ENCODE data around the gene TPTE2. TPM values are rescaled to one million over a fixed set of nuclear protein-coding genes. Genes with fewer than 3 reads are reported as not detected.

TPTE2 gene
- total and polyA plus RNA-seq, 9 of the 15 experiments (the other 6 are each of a cell fraction or from before 2014, with no cell fraction given): not detected

DNA sequence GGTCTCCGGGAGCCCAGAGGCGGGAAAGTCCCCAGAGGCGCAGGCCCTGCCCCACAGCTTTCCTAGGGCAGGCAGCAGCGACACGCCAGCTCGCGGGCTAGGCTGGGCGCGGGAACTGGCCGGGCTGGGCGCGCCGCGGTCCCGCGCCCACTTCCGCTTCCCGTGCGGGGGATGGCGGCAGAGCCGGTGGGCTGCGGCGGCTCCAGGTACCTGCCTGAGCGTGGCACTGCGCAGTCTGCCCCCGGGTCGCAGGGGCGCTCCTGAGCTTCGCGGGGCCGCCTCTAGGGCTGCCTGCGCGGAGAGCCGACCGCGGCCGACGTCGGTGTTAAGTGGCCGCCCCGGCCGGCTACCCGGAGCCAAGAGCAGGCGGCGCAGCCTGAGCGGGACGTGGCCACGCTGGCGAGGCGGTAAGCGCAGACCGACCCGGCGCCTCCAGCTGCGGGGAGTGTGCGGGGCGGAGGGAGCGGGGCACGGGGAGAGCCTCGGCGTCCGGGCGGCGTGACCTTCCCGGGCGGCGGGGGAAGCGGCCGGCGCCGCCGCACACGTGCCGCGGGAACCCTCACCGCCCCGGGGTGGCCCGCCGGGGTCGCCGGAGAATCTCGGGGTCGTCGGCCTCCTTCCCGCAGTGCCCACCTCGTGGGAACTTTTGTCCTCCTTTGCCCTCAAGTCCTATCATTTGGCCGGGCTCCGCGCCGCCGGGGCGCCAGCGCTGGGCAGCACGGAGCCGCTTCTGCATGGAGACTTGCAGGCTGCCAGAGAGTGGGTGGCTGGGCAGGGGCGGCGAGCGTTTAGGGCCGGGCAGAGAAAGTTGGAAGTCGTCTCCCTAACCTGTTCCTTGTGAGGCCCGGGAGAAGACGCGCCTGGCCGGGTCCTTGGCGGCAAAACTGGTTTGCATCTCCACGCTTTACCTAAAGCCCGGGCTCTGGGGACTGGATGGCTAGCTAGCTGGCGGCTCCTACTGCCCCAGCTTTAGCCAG lies 40.7 kb upstream of the TPTE2 start (continued):
- TF ChIP-seq CCNT2 (IDR thresholded peaks at IDR 0.05; ENCODE audit: borderline replicate concordance, extremely low read depth, insufficient read length, low read depth, low read length) (peak; percentile 33), MAFG (tag; conservative IDR thresholded peaks at IDR 0.05) (no peak), ZC3H8 (IDR thresholded peaks at IDR 0.05) (no peak), ZNF184 (CRISPR knock-in tag; IDR thresholded peaks at IDR 0.05) (no peak), MYC (IDR thresholded peaks at IDR 0.05; ENCODE audit: low read depth, low read length) (peak; percentile 12; the same call in 1 of the 2 replicates), MYC (CRISPR knock-in tag; IDR thresholded peaks at IDR 0.05; ENCODE audit: borderline replicate concordance, low read depth) (no peak), MTA1 (IDR thresholded peaks at IDR 0.05; ENCODE audit: borderline replicate concordance) (no peak), CBX8 (IDR thresholded peaks at IDR 0.05; ENCODE audit: borderline replicate concordance, extremely low read depth, low read depth, low read length, poor library complexity, severe bottlenecking) (no peak), L3MBTL2 (IDR thresholded peaks at IDR 0.05) (peak; percentile 71), CBX2 (IDR thresholded peaks at IDR 0.05; ENCODE audit: insufficient read depth, low read length, poor library complexity, severe bottlenecking) (no peak), SMAD1 (IDR thresholded peaks at IDR 0.05; ENCODE audit: low read depth, low read length, partially characterized antibody) (no peak), POLR2A (conservative IDR thresholded peaks at IDR 0.05) (0 out of 2 replicates have a peak, but pooled peaks have one; percentile 34), CREM (IDR thresholded peaks at IDR 0.05; ENCODE audit: low read depth) (no peak), NONO (IDR thresholded peaks at IDR 0.05; ENCODE audit: low read depth in 2 of 2, low read length in 1 of 2) (0 out of 4 replicates have a peak, but pooled peaks have one; percentile 21 to 24), RBFOX2 (IDR thresholded peaks at IDR 0.05; ENCODE audit: low read depth, low read length) (peak; percentile 85), PHF8 (IDR thresholded peaks at IDR 0.05; ENCODE audit: borderline replicate concordance, low read length) (peak; percentile 62; the same call in 1 of the 2 replicates), NCOA4 (IDR thresholded peaks at IDR 0.05; ENCODE audit: partially characterized antibody) (no peak), ZFP1 (CRISPR knock-in tag; IDR thresholded peaks at IDR 0.05) (no peak)
- TF ChIP-seq, protein P1, sequence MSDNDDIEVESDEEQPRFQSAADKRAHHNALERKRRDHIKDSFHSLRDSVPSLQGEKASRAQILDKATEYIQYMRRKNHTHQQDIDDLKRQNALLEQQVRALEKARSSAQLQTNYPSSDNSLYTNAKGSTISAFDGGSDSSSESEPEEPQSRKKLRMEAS (CRISPR knock-in tag; IDR thresholded peaks at IDR 0.05): no peak
- TF ChIP-seq, protein P2, sequence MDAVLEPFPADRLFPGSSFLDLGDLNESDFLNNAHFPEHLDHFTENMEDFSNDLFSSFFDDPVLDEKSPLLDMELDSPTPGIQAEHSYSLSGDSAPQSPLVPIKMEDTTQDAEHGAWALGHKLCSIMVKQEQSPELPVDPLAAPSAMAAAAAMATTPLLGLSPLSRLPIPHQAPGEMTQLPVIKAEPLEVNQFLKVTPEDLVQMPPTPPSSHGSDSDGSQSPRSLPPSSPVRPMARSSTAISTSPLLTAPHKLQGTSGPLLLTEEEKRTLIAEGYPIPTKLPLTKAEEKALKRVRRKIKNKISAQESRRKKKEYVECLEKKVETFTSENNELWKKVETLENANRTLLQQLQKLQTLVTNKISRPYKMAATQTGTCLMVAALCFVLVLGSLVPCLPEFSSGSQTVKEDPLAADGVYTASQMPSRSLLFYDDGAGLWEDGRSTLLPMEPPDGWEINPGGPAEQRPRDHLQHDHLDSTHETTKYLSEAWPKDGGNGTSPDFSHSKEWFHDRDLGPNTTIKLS (IDR thresholded peaks at IDR 0.05; ENCODE audit: borderline replicate concordance, low read depth): peak; percentile 51; the same call in 1 of the 2 replicates
- TF ChIP-seq, protein P3, sequence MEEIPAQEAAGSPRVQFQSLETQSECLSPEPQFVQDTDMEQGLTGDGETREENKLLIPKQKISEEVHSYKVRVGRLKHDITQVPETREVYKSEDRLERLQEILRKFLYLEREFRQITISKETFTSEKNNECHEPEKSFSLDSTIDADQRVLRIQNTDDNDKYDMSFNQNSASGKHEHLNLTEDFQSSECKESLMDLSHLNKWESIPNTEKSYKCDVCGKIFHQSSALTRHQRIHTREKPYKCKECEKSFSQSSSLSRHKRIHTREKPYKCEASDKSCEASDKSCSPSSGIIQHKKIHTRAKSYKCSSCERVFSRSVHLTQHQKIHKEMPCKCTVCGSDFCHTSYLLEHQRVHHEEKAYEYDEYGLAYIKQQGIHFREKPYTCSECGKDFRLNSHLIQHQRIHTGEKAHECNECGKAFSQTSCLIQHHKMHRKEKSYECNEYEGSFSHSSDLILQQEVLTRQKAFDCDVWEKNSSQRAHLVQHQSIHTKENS (CRISPR knock-in tag; IDR thresholded peaks at IDR 0.05): no peak

All from K562 (cell line).